HepG2 (cell line): ENCODE results near the gene CLCA1. TPM values are rescaled to one million over a fixed set of nuclear protein-coding genes. Genes with fewer than 3 reads are reported as not detected.

Source experiments
- ATAC-seq: fragments of 200-7000 bp; cut with Tn5 transposase; 3 replicates; pipeline ENCODE4 v1.9.1; 2020; ENCODE audit warnings: mild to moderate bottlenecking, moderate library complexity
- BruUV-seq: library from RNA; stranded (reverse); fragments of 400-500 nt; replicated peaks from 2 replicates; lab custom pipeline; 2021; lab: Mats Ljungman, UMichigan
- CTCF ChIA-PET: fragments of 300-600 bp; formaldehyde crosslinking; extraction: SDS; loops from one replicate; lab custom pipeline; 2021; ENCODE audit warnings: low total read pairs, inconsistent platforms, low intra/inter-chr PET ratio; lab: Yijun Ruan, JAX
- POLR2A ChIA-PET: fragments of 350-600 bp; sonication (Branson Sonifier 250); formaldehyde crosslinking; loops from one replicate; lab custom pipeline; 2020; ENCODE audit warnings: antibody characterized with exemption, inconsistent platforms; lab: Yijun Ruan, JAX
- DNase-seq: peaks from one replicate; pipeline ENCODE4 v3.0.0-alpha.2; 2015; ENCODE audit warnings: low spot score
- FAIRE-seq: peaks from 3 replicates; lab custom pipeline; 2011; peaks lifted over from hg19 to GRCh38; lab: Jason Lieb, UNC
- H2AFZ ChIP-seq: one replicate; pipeline ENCODE4 v1.6.1; 2011; ENCODE audit warnings: low read length, inconsistent platforms
- H3K27ac ChIP-seq: fragments of 300-600 bp; 3 replicates; pipeline ENCODE4 v1.8.0; 2011; ENCODE audit warnings: mixed run types, mild to moderate bottlenecking, mixed read lengths, low read length, inconsistent platforms; ENCODE audit not compliant: insufficient read depth; ENCODE audit errors: extremely low read length
- H3K27me3 ChIP-seq, 2 experiments: fragments of 200-600 bp in 1 of 2; 2 replicates in 1 of 2; 3 replicates in 1 of 2; pipeline versions ENCODE4 v1.6.0 to v1.8.0; 2011; ENCODE audit warnings: low read length in 2 of 2, mild to moderate bottlenecking in 2 of 2, moderate library complexity in 2 of 2, inconsistent platforms in 1 of 2; ENCODE audit not compliant: insufficient read depth in 2 of 2, control insufficient read depth in 1 of 2
- H3K36me3 ChIP-seq, 2 experiments: fragments of 200-600 bp in 1 of 2; replicated peaks in 1 of 2; 2 replicates in 1 of 2; 3 replicates in 1 of 2; pipeline versions ENCODE4 v1.5.1 to v1.8.0; 2011; ENCODE audit warnings: low read length in 2 of 2, inconsistent platforms in 1 of 2; ENCODE audit not compliant: insufficient read depth in 2 of 2, control insufficient read depth in 1 of 2
- H3K4me1 ChIP-seq: 2 replicates; pipeline ENCODE4 v1.5.1; 2012; ENCODE audit warnings: low read length, inconsistent platforms; ENCODE audit not compliant: insufficient read depth
- H3K4me2 ChIP-seq: 2 replicates; pipeline ENCODE4 v1.6.0; 2011; ENCODE audit warnings: low read depth, low read length, inconsistent platforms
- H3K4me3 ChIP-seq, 3 experiments: fragments of 200-600 bp in 1 of 3; sonication (generic), shearing (Covaris generic) in 1 of 3; replicated peaks in 1 of 3; 2 replicates each; pipeline ENCODE4 v1.5.1; 2011 to 2016; ENCODE audit warnings: low read length in 3 of 3, inconsistent platforms in 2 of 3, low read depth in 2 of 3, mild to moderate bottlenecking in 2 of 3, control low read depth in 1 of 3, mixed read lengths in 1 of 3; ENCODE audit not compliant: insufficient read depth in 1 of 3
- H3K79me2 ChIP-seq: one replicate; pipeline ENCODE4 v1.6.1; 2011; ENCODE audit warnings: low read length, inconsistent platforms; ENCODE audit not compliant: insufficient read depth
- H3K9ac ChIP-seq: 2 replicates; pipeline ENCODE4 v1.6.0; 2011; ENCODE audit warnings: mild to moderate bottlenecking, low read depth, low read length, inconsistent platforms; ENCODE audit not compliant: insufficient read depth
- H3K9me3 ChIP-seq: 2 replicates; pipeline ENCODE4 v1.5.1; 2012; ENCODE audit warnings: mild to moderate bottlenecking, low read length
- H4K20me1 ChIP-seq: 2 replicates; pipeline ENCODE4 v1.6.0; 2011; ENCODE audit warnings: inconsistent platforms, mild to moderate bottlenecking, low read length, moderate library complexity; ENCODE audit not compliant: insufficient read depth
- CBX1 ChIP-seq: IDR thresholded peaks from one replicate; pipeline ENCODE4 v1.6.1; 2016; ENCODE audit warnings: antibody characterized with exemption, low read depth
- ELF1 ChIP-seq: sonication (generic); formaldehyde crosslinking; IDR thresholded peaks from 2 replicates; pipeline ENCODE4 v1.4.0; 2020; ENCODE audit warnings: missing genetic modification reagents
- MEIS1 ChIP-seq: sonication (generic); formaldehyde crosslinking; IDR thresholded peaks from 2 replicates; pipeline ENCODE4 v1.9.0; 2021; ENCODE audit warnings: mild to moderate bottlenecking, missing genetic modification reagents, moderate library complexity, borderline replicate concordance
- ZNF496 ChIP-seq: sonication (generic); formaldehyde crosslinking; IDR thresholded peaks from 2 replicates; pipeline ENCODE4 v1.8.1; 2023; ENCODE audit warnings: mild to moderate bottlenecking, moderate library complexity, missing genetic modification reagents; ENCODE audit not compliant: insufficient replicate concordance
- WGBS: methylation state at CpG from one replicate; pipeline ENCODE4 v1.1.6; 2017; ENCODE audit warnings: low lambda C conversion rate; 5-methylcytosine and 5-hydroxymethylcytosine counted together
- in situ Hi-C: cut with HindIII; loops from 2 replicates; pipeline ENCODE4 v1.10.0; 2017; ENCODE audit warnings: low pct_unique_long_range_greater_than_20kb; ENCODE audit not compliant: extremely low pct_ligation_motif_present
- intact Hi-C: fragments of 100-400 bp; cut with micrococcal nuclease; formaldehyde crosslinking; loops from one replicate; pipeline ENCODE4 v1.10.0; 2022; ENCODE audit not compliant: unreplicated experiment
- polyA plus RNA-seq, 8 experiments: library from polyadenylated mRNA; depleted of rRNA in 3 of 8; stranded (reverse) in 7 of 8; unstranded in 1 of 8; fragments of >200 nt; fragmentation: Illumina TruSeq in 4 of 8; extraction: Trizol in 4 of 8; gene quantifications; 2 replicates each; pipeline versions ENCODE4 v1.2.1 to v1.2.3, GENCODE V29; 2011 to 2016; ENCODE audit warnings: low read depth in 4 of 8, missing spikeins in 1 of 8, mixed read lengths in 1 of 8; ENCODE audit not compliant: insufficient read depth in 1 of 8
- total RNA-seq, 5 experiments: library from RNA; depleted of rRNA; stranded (reverse); fragments of >200 nt; fragmentation: Illumina TruSeq; extraction: Trizol; gene quantifications; 2 replicates each; pipeline ENCODE4 v1.2.3, GENCODE V29; 2016; ENCODE audit warnings: low read depth in 1 of 5
- TF ChIP-seq, protein P1 (sequence below), 2 experiments: sonication (generic) in 1 of 2; formaldehyde crosslinking in 1 of 2; IDR thresholded peaks; 2 replicates each; pipeline versions ENCODE4 v1.5.1 to v1.6.1; 2011 to 2020; ENCODE audit warnings: borderline replicate concordance in 1 of 2, low read depth in 1 of 2, low read length in 1 of 2, mild to moderate bottlenecking in 1 of 2, missing genetic modification reagents in 1 of 2, moderate library complexity in 1 of 2

Gene CLCA1
- total and polyA plus RNA-seq, 2 of the 13 experiments (the other 11 are each of a cell fraction or from before 2014, with no cell fraction given) = not detected

DNA sequence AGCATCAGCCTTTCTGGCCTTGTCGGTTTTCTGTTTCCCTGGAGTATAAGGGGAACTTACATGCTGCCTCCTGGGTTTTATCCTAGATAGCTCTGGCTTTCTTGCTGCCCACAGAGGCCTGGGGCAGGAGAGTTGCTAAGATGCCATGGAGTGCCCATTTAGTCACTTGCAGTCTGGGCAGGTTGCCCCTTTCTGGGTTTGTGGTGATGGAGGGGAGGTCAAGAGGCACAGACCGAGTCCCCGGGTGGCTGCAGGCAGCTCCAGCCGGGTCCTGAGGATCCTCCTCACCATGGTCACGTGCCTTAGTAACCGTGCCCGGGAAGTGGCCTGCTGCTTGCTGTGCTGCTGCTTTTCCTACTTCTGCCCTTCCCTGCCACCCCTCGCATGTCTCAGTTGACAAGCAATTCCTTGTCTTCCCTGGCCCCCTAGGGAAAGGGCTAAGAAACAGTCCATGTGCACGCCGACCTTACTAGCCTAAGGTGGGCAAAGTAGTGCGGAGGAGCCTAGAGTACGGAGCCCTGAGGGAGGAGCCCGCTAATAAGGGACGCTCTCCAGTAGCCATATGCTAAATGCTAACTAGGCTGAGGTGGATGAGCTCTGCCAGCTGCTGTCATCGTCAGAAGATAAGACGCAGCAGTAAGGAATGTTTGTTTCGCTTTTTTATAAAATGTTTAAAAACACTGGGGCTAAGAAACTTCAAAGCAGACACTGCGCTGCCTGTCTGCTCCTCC lies 34.8 kb downstream of the CLCA1 start:
- Histone ChIP-seq H3K9me3 (no peaks in the 10 kb centered on the region), H3K36me3 (no peaks in the 10 kb centered on the region), H3K79me2 (no peaks in the 10 kb centered on the region), H2AFZ (no peak overlapping the region), H3K27ac (no peak overlapping the region), H3K9ac (no peak overlapping the region), H3K4me3 (peak overlapping the region in 1 of 3 experiments; percentile 16; a peak in 1 of 6 replicates), H3K4me2 (peak overlapping the region; percentile 50), H4K20me1 (no peaks in the 10 kb centered on the region)
- DNase-seq (no peak), FAIRE-seq (no peak), ATAC-seq (peak; percentile 40)
- CTCF ChIA-PET = no interaction called here
- WGBS = 22% methylated on average over 17 of the region's 18 CpGs
- in situ Hi-C loops (loop anchor here (10.0 to 25.0 kb wide), 2 partner anchors 119 to 184 kb away; no protein-coding TSS in a partner anchor), intact Hi-C loops (loop anchor here (2.0 to 10.0 kb wide), 4 partner anchors 75 to 461 kb away; no protein-coding TSS in a partner anchor)
- TF ChIP-seq ZNF496 (CRISPR knock-in tag) = no peak
- TF ChIP-seq, protein P1, sequence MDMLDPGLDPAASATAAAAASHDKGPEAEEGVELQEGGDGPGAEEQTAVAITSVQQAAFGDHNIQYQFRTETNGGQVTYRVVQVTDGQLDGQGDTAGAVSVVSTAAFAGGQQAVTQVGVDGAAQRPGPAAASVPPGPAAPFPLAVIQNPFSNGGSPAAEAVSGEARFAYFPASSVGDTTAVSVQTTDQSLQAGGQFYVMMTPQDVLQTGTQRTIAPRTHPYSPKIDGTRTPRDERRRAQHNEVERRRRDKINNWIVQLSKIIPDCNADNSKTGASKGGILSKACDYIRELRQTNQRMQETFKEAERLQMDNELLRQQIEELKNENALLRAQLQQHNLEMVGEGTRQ (IDR thresholded peaks at IDR 0.05; ENCODE audit: low read depth, low read length) = no peak
- TF ChIP-seq, protein P1 (CRISPR knock-in tag; IDR thresholded peaks at IDR 0.05; ENCODE audit: borderline replicate concordance) = peak; percentile 23; the same call in 1 of the 2 replicates
- TF ChIP-seq, all 625 proteins: peak for 1
- POLR2A ChIA-PET = no interaction called here
- Histone ChIP-seq H3K27me3 (peaks cover 5 to 39% of the 10 kb centered on the region in 2 experiments; a peak in 4 of 5 replicates), H3K4me1 (0 out of 2 replicates have a peak, but pooled peaks cover 6% of the 10 kb centered on the region)
- no TSS peak for BruUV-seq

DNA sequence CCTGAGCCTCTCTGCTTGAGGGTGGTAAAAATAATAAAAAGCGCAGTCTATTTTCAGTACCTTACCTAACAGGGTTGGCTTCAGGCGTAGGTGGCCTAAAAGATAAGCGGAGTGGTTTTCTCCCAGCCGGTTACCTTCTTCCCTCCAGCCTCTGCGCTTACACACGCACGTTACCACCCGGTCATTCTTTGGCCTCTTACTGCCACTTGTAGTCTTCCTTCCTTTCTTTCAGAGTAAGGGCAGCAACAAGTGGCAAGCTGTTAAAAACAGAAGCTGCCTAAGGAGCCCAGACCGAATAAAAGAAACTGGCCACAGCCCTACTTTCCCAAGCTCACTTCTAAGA lies 35.4 kb downstream of the CLCA1 start:
- WGBS = 22% methylated on average over 9 of the region's 9 CpGs
- Histone ChIP-seq H3K79me2 (no peaks in the 10 kb centered on the region), H3K4me1 (0 out of 2 replicates have a peak, but pooled peaks cover 6% of the 10 kb centered on the region), H3K4me2 (peak overlapping the region; percentile 50; the same call in 1 of the 2 replicates), H2AFZ (no peak overlapping the region), H3K9me3 (no peaks in the 10 kb centered on the region), H4K20me1 (no peaks in the 10 kb centered on the region), H3K27me3 (peaks cover 5 to 36% of the 10 kb centered on the region in 2 experiments; a peak in 4 of 5 replicates), H3K27ac (no peak overlapping the region), H3K4me3 (no peak overlapping the region), H3K36me3 (no peaks in the 10 kb centered on the region), H3K9ac (no peak overlapping the region)
- ATAC-seq (no peak), FAIRE-seq (no peak), DNase-seq (no peak)
- BruUV-seq = no TSS peak
- POLR2A ChIA-PET = no interaction called here
- TF ChIP-seq ELF1 (CRISPR knock-in tag) = no peak
- TF ChIP-seq CBX1 = no peak
- no peak for TF ChIP-seq MEIS1
- intact Hi-C loops (loop anchor here (5.0 to 10.0 kb wide), 2 partner anchors 183 to 461 kb away; no protein-coding TSS in a partner anchor), in situ Hi-C loops (loop anchor here (10.0 to 25.0 kb wide), 2 partner anchors 119 to 183 kb away; no protein-coding TSS in a partner anchor)
- CTCF ChIA-PET = no interaction called here
